ENCODE measurements around the gene TTLL9.

- TF ChIP-seq EP300 (IDR thresholded peaks at IDR 0.05) (no peak), CTCF (IDR thresholded peaks at IDR 0.05) (no peak), POLR2AphosphoS5 (IDR thresholded peaks at IDR 0.05) (no peak)
Measured at GRCh38 chr20:31871618-31871954, 1.2 kb downstream of the TTLL9 start.

Measured in stomach (tissue), 4 donors.